DND-41 (cell line): ENCODE measurements around the gene BCL2L1.

Experiments
- ATAC-seq: fragments of 200-7000 bp; cut with Tn5 transposase; 3 replicates; pipeline ENCODE4 v1.9.1; 2021; ENCODE audit warnings: low read depth; ENCODE audit not compliant: insufficient read depth
- DNase-seq: peaks from one replicate; pipeline ENCODE4 v3.0.0-alpha.2; 2020
- H2AFZ ChIP-seq: 2 replicates; pipeline ENCODE4 v1.6.0; 2012; ENCODE audit warnings: low read depth, low read length
- H3K27ac ChIP-seq: 2 replicates; pipeline ENCODE4 v1.5.1; 2012; ENCODE audit warnings: low read length, inconsistent platforms
- H3K27me3 ChIP-seq: fragments of 200-600 bp; sonication (generic); 2 replicates; pipeline ENCODE4 v1.6.0; 2012; ENCODE audit warnings: low read length, mild to moderate bottlenecking, inconsistent platforms; ENCODE audit not compliant: insufficient read depth, poor library complexity
- H3K36me3 ChIP-seq: 2 replicates; pipeline ENCODE4 v1.5.1; 2012; ENCODE audit warnings: low read length, inconsistent platforms; ENCODE audit not compliant: insufficient read depth
- H3K4me1 ChIP-seq: 2 replicates; pipeline ENCODE4 v1.5.1; 2012; ENCODE audit warnings: mild to moderate bottlenecking, low read length; ENCODE audit not compliant: insufficient read depth
- H3K4me2 ChIP-seq: 2 replicates; pipeline ENCODE4 v1.6.0; 2012; ENCODE audit warnings: mild to moderate bottlenecking, moderate library complexity, low read length, inconsistent platforms; ENCODE audit not compliant: insufficient read depth
- H3K4me3 ChIP-seq, 2 experiments: fragments of 200-600 bp in 1 of 2; shearing (Covaris generic) in 1 of 2; 2 replicates each; pipeline ENCODE4 v1.5.1; 2012 to 2016; ENCODE audit warnings: inconsistent platforms in 2 of 2, low read length in 2 of 2, mild to moderate bottlenecking in 2 of 2, low read depth in 1 of 2, moderate library complexity in 1 of 2
- H3K79me2 ChIP-seq: 2 replicates; pipeline ENCODE4 v1.6.0; 2012; ENCODE audit warnings: low read length, inconsistent platforms; ENCODE audit not compliant: insufficient read depth
- H3K9ac ChIP-seq: 2 replicates; pipeline ENCODE4 v1.6.0; 2012; ENCODE audit warnings: low read depth, mild to moderate bottlenecking, inconsistent platforms, low read length, moderate library complexity
- H3K9me3 ChIP-seq: 2 replicates; pipeline ENCODE4 v1.5.1; 2012; ENCODE audit warnings: low read length, moderate library complexity, mild to moderate bottlenecking, inconsistent platforms; ENCODE audit not compliant: insufficient read depth, severe bottlenecking
- H4K20me1 ChIP-seq: 2 replicates; pipeline ENCODE4 v1.6.0; 2012; ENCODE audit warnings: low read length; ENCODE audit not compliant: insufficient read depth
- EZH2 ChIP-seq: IDR thresholded peaks from 3 replicates; pipeline ENCODE4 v1.6.1; 2012; ENCODE audit warnings: borderline replicate concordance, low read depth, mild to moderate bottlenecking, moderate library complexity, low read length, inconsistent platforms; ENCODE audit not compliant: severe bottlenecking
- TF ChIP-seq, protein P1 (sequence below): IDR thresholded peaks from 2 replicates; pipeline ENCODE4 v1.5.1; 2012; ENCODE audit warnings: borderline replicate concordance, low read length, moderate library complexity, mild to moderate bottlenecking; ENCODE audit not compliant: poor library complexity, severe bottlenecking; ENCODE audit errors: extremely low read depth

BCL2L1 gene

DNA sequence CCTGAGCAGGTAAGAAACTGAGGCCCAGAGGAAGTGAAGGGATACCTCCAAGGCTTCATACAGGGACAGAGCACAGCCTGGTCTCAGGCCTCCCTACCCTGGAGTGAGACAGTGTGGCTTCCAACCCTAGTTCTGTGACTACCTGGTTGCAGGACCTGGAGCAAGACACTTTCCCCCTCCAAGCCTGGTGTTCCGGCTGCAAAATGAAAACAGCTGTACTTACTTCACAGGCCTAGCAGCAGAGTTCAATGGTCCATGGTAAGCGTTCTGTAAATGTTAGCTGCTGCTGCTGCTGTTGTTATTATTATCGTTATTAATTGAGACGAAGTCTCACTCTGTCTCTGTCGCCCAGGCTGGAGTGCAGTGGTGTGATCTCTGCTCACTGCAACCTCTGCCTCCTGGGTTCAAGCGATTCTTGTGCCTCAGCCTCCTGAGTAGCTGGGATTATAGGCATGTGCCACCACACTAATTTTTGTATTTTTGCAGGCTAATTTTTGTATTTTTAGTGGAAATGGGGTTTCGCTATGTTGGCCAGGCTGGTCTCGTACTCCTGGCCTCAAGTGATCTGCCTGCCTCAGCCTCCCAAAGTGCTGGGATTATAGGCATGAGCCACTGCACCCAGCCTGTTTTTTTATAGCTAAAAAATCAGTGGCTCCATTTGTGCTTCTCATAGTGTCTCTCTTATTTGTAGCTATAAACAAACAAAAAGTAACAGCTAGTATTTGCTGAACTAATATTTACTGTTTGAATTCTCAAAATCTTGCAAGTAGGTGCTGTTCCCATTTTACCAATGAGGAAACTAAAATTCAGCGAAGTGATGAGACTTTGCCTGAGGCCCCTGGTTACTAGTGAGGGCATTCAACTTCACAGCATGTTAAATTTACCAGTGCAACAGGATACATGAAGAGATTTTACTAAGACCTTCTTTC, 43.0 kb downstream of the BCL2L1 start:
- Histone ChIP-seq H3K4me3 (peak overlapping the region in 1 of 2 experiments; percentile 66; a peak in 1 of 4 replicates), H2AFZ (no peak overlapping the region), H3K4me1 (peaks cover 100% of the 10 kb centered on the region), H3K79me2 (peaks cover 89% of the 10 kb centered on the region), H3K4me2 (peak overlapping the region; percentile 80), H3K36me3 (peaks cover 74% of the 10 kb centered on the region), H3K9me3 (no peaks in the 10 kb centered on the region), H3K9ac (peak overlapping the region; percentile 95), H4K20me1 (no peaks in the 10 kb centered on the region), H3K27ac (peak overlapping the region; percentile 100), H3K27me3 (no peaks in the 10 kb centered on the region)
- DNase-seq = no peak
- no peak for TF ChIP-seq EZH2
- TF ChIP-seq, protein P1, sequence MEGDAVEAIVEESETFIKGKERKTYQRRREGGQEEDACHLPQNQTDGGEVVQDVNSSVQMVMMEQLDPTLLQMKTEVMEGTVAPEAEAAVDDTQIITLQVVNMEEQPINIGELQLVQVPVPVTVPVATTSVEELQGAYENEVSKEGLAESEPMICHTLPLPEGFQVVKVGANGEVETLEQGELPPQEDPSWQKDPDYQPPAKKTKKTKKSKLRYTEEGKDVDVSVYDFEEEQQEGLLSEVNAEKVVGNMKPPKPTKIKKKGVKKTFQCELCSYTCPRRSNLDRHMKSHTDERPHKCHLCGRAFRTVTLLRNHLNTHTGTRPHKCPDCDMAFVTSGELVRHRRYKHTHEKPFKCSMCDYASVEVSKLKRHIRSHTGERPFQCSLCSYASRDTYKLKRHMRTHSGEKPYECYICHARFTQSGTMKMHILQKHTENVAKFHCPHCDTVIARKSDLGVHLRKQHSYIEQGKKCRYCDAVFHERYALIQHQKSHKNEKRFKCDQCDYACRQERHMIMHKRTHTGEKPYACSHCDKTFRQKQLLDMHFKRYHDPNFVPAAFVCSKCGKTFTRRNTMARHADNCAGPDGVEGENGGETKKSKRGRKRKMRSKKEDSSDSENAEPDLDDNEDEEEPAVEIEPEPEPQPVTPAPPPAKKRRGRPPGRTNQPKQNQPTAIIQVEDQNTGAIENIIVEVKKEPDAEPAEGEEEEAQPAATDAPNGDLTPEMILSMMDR = no peak
- no peak for ATAC-seq

DNA sequence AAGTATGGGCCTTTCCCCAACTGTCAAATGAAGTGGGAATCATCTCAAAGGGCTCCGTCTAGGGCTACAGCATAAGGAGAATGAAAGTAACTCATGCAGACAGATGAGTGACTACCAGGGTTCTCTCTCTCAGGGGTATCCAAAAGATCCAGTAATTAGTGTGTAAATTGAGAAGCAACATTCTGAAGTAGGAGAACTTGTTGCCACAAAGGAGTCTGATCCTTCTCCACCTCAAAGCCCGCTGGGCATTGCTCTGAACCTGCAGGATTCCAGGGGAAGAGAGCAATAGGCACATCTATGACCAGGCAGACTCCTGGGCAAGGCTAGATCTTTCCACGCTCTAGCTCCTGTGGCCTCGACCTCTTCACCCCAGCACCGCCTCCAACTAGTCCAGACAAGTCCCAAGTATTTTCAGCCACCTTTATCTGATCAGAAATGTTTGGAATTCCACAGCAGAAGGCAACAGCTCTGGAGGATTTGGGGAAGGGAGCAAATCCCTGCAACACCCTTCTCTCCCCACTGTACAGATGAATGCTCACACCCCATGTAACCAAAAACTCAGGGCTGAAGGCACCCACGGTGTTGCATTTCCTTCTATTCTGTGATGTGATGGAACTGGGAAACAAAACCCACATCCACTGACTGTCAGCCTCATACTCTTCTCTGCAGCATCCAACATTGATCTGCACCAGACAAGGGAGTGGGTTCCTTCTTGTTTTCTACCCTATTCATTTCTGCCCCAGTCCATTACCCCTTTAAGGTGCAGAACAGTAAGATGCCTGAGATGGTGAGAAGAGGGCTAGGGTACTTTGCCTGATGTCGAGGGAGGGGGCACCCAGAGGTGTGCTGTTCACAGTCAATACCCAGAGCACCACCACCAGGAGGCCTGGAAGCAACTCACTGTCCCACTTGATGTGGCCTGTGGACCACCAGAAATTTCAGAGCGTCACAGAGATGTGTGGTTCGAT, 44.0 kb downstream of the BCL2L1 start:
- peak overlapping the region; percentile 80 for H3K4me2 ChIP-seq
- peaks cover 76% of the 10 kb centered on the region for H3K36me3 ChIP-seq
- no peak for TF ChIP-seq EZH2
- TF ChIP-seq, protein P1 = peak; percentile 43
- H3K4me3 ChIP-seq = peak overlapping the region in 1 of 2 experiments; percentile 29; a peak in 1 of 4 replicates
- no peaks in the 10 kb centered on the region for H4K20me1 ChIP-seq
- H3K79me2 ChIP-seq = peaks cover 89% of the 10 kb centered on the region
- H3K4me1 ChIP-seq = peaks cover 100% of the 10 kb centered on the region
- DNase-seq = peak; percentile 55
- H3K27ac ChIP-seq = peak overlapping the region; percentile 100
- H3K9ac ChIP-seq = peak overlapping the region; percentile 95
- H2AFZ ChIP-seq = no peak overlapping the region
- H3K9me3 ChIP-seq = no peaks in the 10 kb centered on the region
- no peak for ATAC-seq
- H3K27me3 ChIP-seq = no peaks in the 10 kb centered on the region

DNA sequence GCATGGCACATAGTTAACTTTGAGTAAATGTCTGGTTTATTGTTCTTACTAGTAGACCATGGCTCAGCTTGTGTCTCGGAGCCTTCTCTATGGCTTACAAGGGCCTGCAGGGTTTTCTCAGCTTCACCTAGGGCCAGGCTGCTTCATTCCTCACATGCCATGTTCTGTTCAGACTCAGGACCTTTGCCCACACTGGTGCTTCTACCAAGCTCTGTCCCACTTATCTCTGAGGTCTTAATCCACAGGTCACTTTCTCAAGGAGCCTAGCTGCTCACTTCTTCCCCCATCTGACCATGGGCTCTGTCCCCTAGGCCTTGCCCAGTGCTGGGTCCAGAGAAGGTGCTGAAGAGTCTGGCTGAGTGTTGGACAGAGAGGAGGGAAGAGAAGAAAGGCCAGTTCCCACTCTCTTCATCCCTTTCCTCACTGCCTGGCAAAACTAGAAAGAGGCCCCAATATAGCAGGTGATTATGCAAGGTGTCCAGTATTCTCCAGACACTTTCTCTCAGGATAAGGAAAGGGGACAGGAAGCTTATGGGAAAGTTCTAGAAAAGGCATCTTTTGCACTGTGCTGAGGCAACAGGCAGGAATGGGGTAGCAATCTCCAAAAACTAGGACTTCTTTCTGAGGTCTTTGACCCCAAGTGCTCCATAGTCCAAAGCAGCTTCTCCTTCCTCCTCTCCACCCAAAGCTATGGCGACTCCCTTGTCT, 45.0 kb downstream of the BCL2L1 start:
- H3K9me3 ChIP-seq = no peaks in the 10 kb centered on the region
- no peaks in the 10 kb centered on the region for H3K27me3 ChIP-seq
- DNase-seq = peak; percentile 31
- peaks cover 96% of the 10 kb centered on the region for H3K4me1 ChIP-seq
- ATAC-seq = no peak
- peaks cover 89% of the 10 kb centered on the region for H3K79me2 ChIP-seq
- H3K27ac ChIP-seq = peak overlapping the region; percentile 100
- H3K9ac ChIP-seq = peak overlapping the region; percentile 95
- no peak overlapping the region for H2AFZ ChIP-seq
- H3K4me3 ChIP-seq = peak overlapping the region in 1 of 2 experiments; percentile 29; a peak in 2 of 4 replicates
- no peak for TF ChIP-seq EZH2
- TF ChIP-seq, protein P1 = no peak
- H3K36me3 ChIP-seq = peaks cover 78% of the 10 kb centered on the region
- peak overlapping the region; percentile 80 for H3K4me2 ChIP-seq
- no peaks in the 10 kb centered on the region for H4K20me1 ChIP-seq
